Endothelial cell of umbilical vein (primary cell): ENCODE results near the gene PLEKHA4. TPM values are rescaled to one million over a fixed set of nuclear protein-coding genes. Genes with fewer than 3 reads are reported as not detected.

Source experiments
- BruUV-seq: library from RNA; stranded (reverse); fragments of 400-500 nt; replicated peaks from 2 replicates; lab custom pipeline; 2021; lab: Mats Ljungman, UMichigan
- CTCF ChIA-PET: fragments of 300-600, 350-600 bp; sonication (Branson Sonifier 250); formaldehyde crosslinking; loops from one replicate; lab custom pipeline; 2021; ENCODE audit warnings: antibody characterized with exemption, inconsistent platforms; lab: Charles Lee
- POLR2A ChIA-PET: fragments of 300-600, 350-600 bp; sonication (Branson Sonifier 250); formaldehyde crosslinking; loops from one replicate; lab custom pipeline; 2021; ENCODE audit warnings: antibody characterized with exemption, inconsistent platforms; lab: Charles Lee
- DNase-seq: peaks from one replicate; pipeline ENCODE4 v3.0.0-alpha.2; 2011; ENCODE audit warnings: low read depth, low spot score
- FAIRE-seq: peaks from 2 replicates; lab custom pipeline; 2011; peaks lifted over from hg19 to GRCh38; lab: Jason Lieb, UNC
- H2AFZ ChIP-seq: 2 replicates; pipeline ENCODE4 v1.6.0; 2012; ENCODE audit warnings: low read depth, low read length, control low read depth, inconsistent platforms
- H3K27ac ChIP-seq: 2 replicates; pipeline ENCODE4 v1.5.1; 2011; ENCODE audit warnings: low read depth, mild to moderate bottlenecking, control low read depth, low read length, moderate library complexity; ENCODE audit not compliant: insufficient read depth
- H3K27me3 ChIP-seq, 2 experiments: 2 replicates each; pipeline versions ENCODE4 v1.6.0 to v1.6.1; 2011; ENCODE audit warnings: low read length in 2 of 2, mixed read lengths in 1 of 2; ENCODE audit not compliant: control insufficient read depth in 2 of 2, insufficient read depth in 2 of 2
- H3K36me3 ChIP-seq, 2 experiments: 2 replicates in 1 of 2; 3 replicates in 1 of 2; pipeline ENCODE4 v1.5.1; 2011; ENCODE audit warnings: low read length in 2 of 2, mild to moderate bottlenecking in 1 of 2, moderate library complexity in 1 of 2; ENCODE audit not compliant: control insufficient read depth in 2 of 2, insufficient read depth in 2 of 2; ENCODE audit errors: extremely low read depth in 1 of 2
- H3K4me1 ChIP-seq: 3 replicates; pipeline ENCODE4 v1.5.1; 2011; ENCODE audit warnings: mild to moderate bottlenecking, low read length; ENCODE audit not compliant: control insufficient read depth, insufficient read depth; ENCODE audit errors: extremely low read depth
- H3K4me2 ChIP-seq: 2 replicates; pipeline ENCODE4 v1.6.1; 2011; ENCODE audit warnings: low read length, control low read depth, mixed read lengths; ENCODE audit not compliant: insufficient read depth
- H3K4me3 ChIP-seq, 3 experiments: fragments of 200-600 bp in 1 of 3; sonication (generic), shearing (Covaris generic) in 1 of 3; replicated peaks in 1 of 3; 2 replicates each; pipeline ENCODE4 v1.5.1; 2011 to 2016; ENCODE audit warnings: control low read depth in 3 of 3, low read length in 3 of 3, mild to moderate bottlenecking in 2 of 3, inconsistent platforms in 1 of 3, low read depth in 1 of 3, moderate library complexity in 1 of 3; ENCODE audit not compliant: insufficient read depth in 1 of 3
- H3K79me2 ChIP-seq: 2 replicates; pipeline ENCODE4 v1.6.0; 2012; ENCODE audit warnings: low read length, inconsistent platforms; ENCODE audit not compliant: control insufficient read depth, insufficient read depth
- H3K9ac ChIP-seq: replicated peaks from 2 replicates; pipeline ENCODE3; 2011; ENCODE audit warnings: low read length, control low read depth; ENCODE audit not compliant: insufficient read depth; ENCODE audit errors: extremely low read depth
- H3K9me1 ChIP-seq: replicated peaks from 3 replicates; pipeline ENCODE4 v1.6.0; 2011; ENCODE audit warnings: mild to moderate bottlenecking, low read length; ENCODE audit not compliant: control insufficient read depth, insufficient read depth; ENCODE audit errors: extremely low read depth
- H3K9me3 ChIP-seq: replicated peaks from 2 replicates; pipeline ENCODE4 v1.5.1; 2012; ENCODE audit warnings: low read length, inconsistent platforms; ENCODE audit not compliant: control insufficient read depth, insufficient read depth
- H4K20me1 ChIP-seq: replicated peaks from 2 replicates; pipeline ENCODE3; 2011; ENCODE audit warnings: mild to moderate bottlenecking, low read length; ENCODE audit not compliant: control insufficient read depth, insufficient read depth; ENCODE audit errors: extremely low read depth
- EZH2 ChIP-seq: IDR thresholded peaks from 2 replicates; pipeline ENCODE4 v1.6.1; 2012; ENCODE audit warnings: borderline replicate concordance, low read depth, mild to moderate bottlenecking, moderate library complexity, low read length, inconsistent platforms; ENCODE audit not compliant: severe bottlenecking
- GATA2 ChIP-seq: IDR thresholded peaks from 2 replicates; pipeline ENCODE4 v1.7.0; 2011; ENCODE audit warnings: low read depth, mild to moderate bottlenecking, moderate library complexity, mixed read lengths, low read length; ENCODE audit not compliant: insufficient read length, insufficient read depth
- JUN ChIP-seq: IDR thresholded peaks from 2 replicates; pipeline ENCODE4 v1.6.1; 2011; ENCODE audit warnings: borderline replicate concordance, low read depth; ENCODE audit not compliant: insufficient read length, insufficient read depth
- MYC ChIP-seq: IDR thresholded peaks from one replicate; pipeline ENCODE4 v1.6.1; 2011; ENCODE audit warnings: mild to moderate bottlenecking, low read depth, low read length
- POLR2A ChIP-seq: IDR thresholded peaks from 2 replicates; pipeline ENCODE4 v1.6.1; 2012; ENCODE audit warnings: low read depth, mild to moderate bottlenecking, control low read depth, low read length
- POLR2AphosphoS5 ChIP-seq: IDR thresholded peaks from 2 replicates; pipeline ENCODE4 v1.6.1; 2012; ENCODE audit warnings: low read depth, mild to moderate bottlenecking, control low read depth, low read length, moderate library complexity; ENCODE audit not compliant: insufficient read depth
- dilution Hi-C: fragments of 300-500 bp; cut with MboI; formaldehyde crosslinking; loops from one replicate; pipeline ENCODE4 v1.15.0; 2019; ENCODE audit warnings: low sequenced_read_pairs; ENCODE audit not compliant: extremely low pct_ligation_motif_present
- intact Hi-C: fragments of 100-400 bp; cut with micrococcal nuclease; formaldehyde crosslinking; loops from one replicate; pipeline ENCODE4 v1.10.0; 2022
- polyA plus RNA-seq, 4 experiments: library from polyadenylated mRNA; depleted of rRNA in 3 of 4; stranded (reverse) in 3 of 4; unstranded in 1 of 4; fragments of >200 nt; gene quantifications; 2 replicates each; pipeline versions ENCODE4 v1.2.1 to v1.2.3, GENCODE V29; 2011 to 2012; ENCODE audit warnings: missing spikeins in 1 of 4
- total RNA-seq: library from RNA; stranded (reverse); gene quantifications from 2 replicates; pipeline ENCODE4 v1.2.3, GENCODE V29; 2021
- TF ChIP-seq, protein P1 (sequence below): IDR thresholded peaks from 2 replicates; pipeline ENCODE4 v1.6.1; 2011; ENCODE audit not compliant: insufficient read depth, insufficient read length
- TF ChIP-seq, protein P2 (sequence below), 2 donors: IDR thresholded peaks; 1 replicate in 1 of 2; 2 replicates in 1 of 2; pipeline ENCODE4 v1.5.1; 2011; ENCODE audit warnings: low read length in 2 of 2, mild to moderate bottlenecking in 2 of 2, moderate library complexity in 2 of 2, control low read depth in 1 of 2, inconsistent platforms in 1 of 2, low read depth in 1 of 2; ENCODE audit not compliant: insufficient read depth in 1 of 2; ENCODE audit errors: extremely low read depth in 1 of 2

Gene PLEKHA4
- total and polyA plus RNA-seq, 2 donors (not counting 3 experiments of a cell fraction or from before 2014, with no cell fraction given), result 4.5 to 10.1 TPM

DNA sequence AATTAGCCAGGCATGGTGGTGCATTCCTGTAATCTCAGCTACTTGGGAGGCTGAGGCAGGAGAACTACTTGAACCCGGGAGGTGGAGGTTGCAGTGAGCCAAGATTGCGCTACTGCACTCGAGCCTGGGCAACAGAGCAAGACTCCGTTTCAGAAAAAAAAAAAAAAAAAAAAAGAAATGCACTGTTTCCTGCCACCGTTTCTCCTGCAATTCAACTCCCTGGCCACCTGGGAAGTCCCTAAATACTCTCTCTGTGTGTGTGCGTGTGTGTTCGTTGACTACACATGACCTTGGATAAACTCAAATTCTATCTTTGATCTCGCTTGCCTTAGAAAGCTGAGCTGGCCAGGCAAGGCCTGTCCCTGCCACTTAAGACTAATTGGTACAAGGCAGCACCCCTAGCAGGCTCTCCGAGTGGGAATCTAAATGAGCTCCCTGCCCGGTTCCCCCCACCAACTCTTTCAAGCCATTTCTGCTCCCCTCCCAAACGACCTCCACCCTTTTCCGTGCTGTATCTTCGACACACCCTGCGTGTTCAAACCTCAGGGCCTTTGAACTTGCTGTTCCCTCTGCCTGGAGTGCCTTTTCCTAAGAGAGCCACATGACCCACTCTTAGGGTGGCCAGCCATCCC is 52.4 kb downstream of the PLEKHA4 start:
- Histone ChIP-seq H3K79me2 (no peaks in the 10 kb centered on the region), H3K9ac (no peak overlapping the region), H3K27me3 (no peaks in the 10 kb centered on the region), H3K9me1 (no peaks in the 10 kb centered on the region), H3K4me3 (no peak overlapping the region), H3K4me1 (peaks cover 7% of the 10 kb centered on the region), H3K27ac (no peak overlapping the region), H2AFZ (no peak overlapping the region), H3K9me3 (no peaks in the 10 kb centered on the region), H3K36me3 (no peaks in the 10 kb centered on the region), H4K20me1 (no peaks in the 10 kb centered on the region), H3K4me2 (no peak overlapping the region)
- DNase-seq (no peak), FAIRE-seq (no peak)
- CTCF ChIA-PET, result interaction anchor here (1.0 to 1.2 kb wide), 3 partner anchors 20 to 178 kb away, joined by 3 to 6 read pairs (median 3); partner anchors contain the start of gene RUVBL2
- intact Hi-C loops, result no loop called here
- POLR2A ChIA-PET, result no interaction called here
- TF ChIP-seq EZH2, result no peak
- BruUV-seq, result no TSS peak
- dilution Hi-C loops, result no loop called here

DNA sequence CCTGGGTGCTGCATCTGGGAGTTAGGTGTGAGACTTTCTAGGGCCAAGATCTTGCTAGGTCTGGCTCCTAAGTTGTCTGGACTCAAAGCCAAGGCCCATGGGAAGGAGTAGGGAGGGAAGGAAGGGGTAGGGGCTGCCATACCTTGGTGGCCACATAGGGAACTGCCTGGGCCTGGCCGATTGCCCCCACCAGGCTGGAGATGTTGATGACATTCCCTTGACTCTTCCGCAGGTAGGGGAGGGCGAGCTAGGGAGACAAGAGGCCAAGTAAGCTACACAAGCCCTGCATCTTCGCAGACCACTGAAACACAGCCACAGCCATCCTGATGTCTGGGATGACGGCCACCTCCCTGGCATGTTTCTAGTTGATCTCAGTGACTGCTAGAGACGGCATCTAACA is 53.5 kb downstream of the PLEKHA4 start:
- TF ChIP-seq MYC (no peak), EZH2 (no peak), POLR2AphosphoS5 (no peak), POLR2A (no peak), GATA2 (no peak), JUN (no peak)
- TF ChIP-seq, protein P1, sequence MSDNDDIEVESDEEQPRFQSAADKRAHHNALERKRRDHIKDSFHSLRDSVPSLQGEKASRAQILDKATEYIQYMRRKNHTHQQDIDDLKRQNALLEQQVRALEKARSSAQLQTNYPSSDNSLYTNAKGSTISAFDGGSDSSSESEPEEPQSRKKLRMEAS, result no peak
- TF ChIP-seq, protein P2, sequence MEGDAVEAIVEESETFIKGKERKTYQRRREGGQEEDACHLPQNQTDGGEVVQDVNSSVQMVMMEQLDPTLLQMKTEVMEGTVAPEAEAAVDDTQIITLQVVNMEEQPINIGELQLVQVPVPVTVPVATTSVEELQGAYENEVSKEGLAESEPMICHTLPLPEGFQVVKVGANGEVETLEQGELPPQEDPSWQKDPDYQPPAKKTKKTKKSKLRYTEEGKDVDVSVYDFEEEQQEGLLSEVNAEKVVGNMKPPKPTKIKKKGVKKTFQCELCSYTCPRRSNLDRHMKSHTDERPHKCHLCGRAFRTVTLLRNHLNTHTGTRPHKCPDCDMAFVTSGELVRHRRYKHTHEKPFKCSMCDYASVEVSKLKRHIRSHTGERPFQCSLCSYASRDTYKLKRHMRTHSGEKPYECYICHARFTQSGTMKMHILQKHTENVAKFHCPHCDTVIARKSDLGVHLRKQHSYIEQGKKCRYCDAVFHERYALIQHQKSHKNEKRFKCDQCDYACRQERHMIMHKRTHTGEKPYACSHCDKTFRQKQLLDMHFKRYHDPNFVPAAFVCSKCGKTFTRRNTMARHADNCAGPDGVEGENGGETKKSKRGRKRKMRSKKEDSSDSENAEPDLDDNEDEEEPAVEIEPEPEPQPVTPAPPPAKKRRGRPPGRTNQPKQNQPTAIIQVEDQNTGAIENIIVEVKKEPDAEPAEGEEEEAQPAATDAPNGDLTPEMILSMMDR (IDR thresholded peaks at IDR 0.05; ENCODE audit: extremely low read depth in 1 of 2, insufficient read depth in 1 of 2, low read depth in 1 of 2, low read length in 2 of 2), result no peak
- peaks cover 13% of the 10 kb centered on the region for H3K4me1 ChIP-seq
- no peaks in the 10 kb centered on the region for H3K9me1 ChIP-seq
- no peak overlapping the region for H3K4me3 ChIP-seq
- no peaks in the 10 kb centered on the region for H3K27me3 ChIP-seq
- BruUV-seq, result no TSS peak
- no peaks in the 10 kb centered on the region for H3K36me3 ChIP-seq
- FAIRE-seq (no peak), DNase-seq (no peak)
- H3K79me2 ChIP-seq, result no peaks in the 10 kb centered on the region
- dilution Hi-C loops, result no loop called here
- no peaks in the 10 kb centered on the region for H3K9me3 ChIP-seq
- H3K9ac ChIP-seq, result no peak overlapping the region
- POLR2A ChIA-PET, result no interaction called here
- intact Hi-C loops, result no loop called here
- H3K27ac ChIP-seq, result no peak overlapping the region
- no peak overlapping the region for H2AFZ ChIP-seq
- H3K4me2 ChIP-seq, result no peak overlapping the region
- H4K20me1 ChIP-seq, result no peaks in the 10 kb centered on the region
- CTCF ChIA-PET, result interaction anchor here (0.7 to 1.0 kb wide), 2 partner anchors 12 to 19 kb away, joined by 3 read pairs; no protein-coding TSS in a partner anchor
